OCI-LY3 (cell line): ENCODE data around the gene TRDN.
"Not testable (repeated sequence)": the region's sequence is repeated elsewhere in the genome, so short reads cannot be mapped to it uniquely, and the experiment has no call there.

Source experiments
- H2AFZ ChIP-seq: fragments of 200-600, 300-600 bp; shearing (Covaris generic); 2 replicates; pipeline ENCODE4 v1.6.0; 2014; ENCODE audit warnings: antibody characterized with exemption, low read depth, low read length
- H3K27ac ChIP-seq: fragments of 200-600, 300-600 bp; sonication (generic); 2 replicates; pipeline ENCODE4 v1.5.1; 2014; ENCODE audit warnings: mild to moderate bottlenecking, low read length, moderate library complexity, mixed read lengths
- H3K27me3 ChIP-seq: fragments of 200-600, 300-600 bp; sonication (generic); 2 replicates; pipeline ENCODE4 v1.6.1; 2014; ENCODE audit warnings: low read depth, low read length, mixed read lengths
- H3K36me3 ChIP-seq: fragments of 200-600, 300-600 bp; sonication (generic); replicated peaks from 2 replicates; pipeline ENCODE3; 2014; ENCODE audit warnings: low read depth, low read length, mixed read lengths
- H3K4me1 ChIP-seq: fragments of 300-600, 200-600 bp; sonication (generic); 2 replicates; pipeline ENCODE4 v1.6.1; 2014; ENCODE audit warnings: low read length, mixed read lengths
- H3K4me2 ChIP-seq: fragments of 200-600, 300-600 bp; sonication (generic); 2 replicates; pipeline ENCODE4 v1.6.1; 2014; ENCODE audit warnings: low read length, mixed read lengths
- H3K4me3 ChIP-seq: fragments of 300-600, 200-600 bp; sonication (generic); 2 replicates; pipeline ENCODE4 v1.5.1; 2014; ENCODE audit warnings: antibody characterized with exemption, mild to moderate bottlenecking, low read length, moderate library complexity
- H3K79me2 ChIP-seq: fragments of 300-600, 200-600 bp; shearing (Covaris generic); 2 replicates; pipeline ENCODE4 v1.6.1; 2014; ENCODE audit warnings: mild to moderate bottlenecking, low read length, mixed read lengths
- H3K9ac ChIP-seq: fragments of 300-600, 200-600 bp; shearing (Covaris generic); 2 replicates; pipeline ENCODE4 v1.6.0; 2014; ENCODE audit warnings: mild to moderate bottlenecking, low read length, moderate library complexity
- H3K9me3 ChIP-seq: fragments of 200-600, 300-600 bp; shearing (Covaris generic); 2 replicates; pipeline ENCODE4 v1.6.1; 2014; ENCODE audit warnings: low read length, mixed read lengths; ENCODE audit not compliant: insufficient read depth
- H4K20me1 ChIP-seq: fragments of 200-600, 300-600 bp; sonication (generic); 2 replicates; pipeline ENCODE4 v1.6.1; 2016; ENCODE audit warnings: low read length, mixed read lengths; ENCODE audit not compliant: insufficient read depth
- CTCF ChIP-seq: fragments of 200-600, 300-600 bp; sonication (generic); IDR thresholded peaks from 2 replicates; pipeline ENCODE4 v1.5.1; 2014; ENCODE audit warnings: antibody characterized with exemption, low read length, low read depth
- EZH2phosphoT487 ChIP-seq: fragments of 200-600 bp; shearing (Covaris generic); IDR thresholded peaks from 2 replicates; pipeline ENCODE4 v1.6.1; 2018; ENCODE audit warnings: antibody characterized with exemption, mixed run types, low read depth

TRDN gene

GRCh38 chr6:123462152-123462551 is 174.6 kb downstream of the TRDN start:
- Histone ChIP-seq H3K4me3 (no peak overlapping the region), H3K9me3 (no peaks in the 10 kb centered on the region), H4K20me1 (no peaks in the 10 kb centered on the region), H3K36me3 (no peaks in the 10 kb centered on the region), H3K27ac (no peak overlapping the region), H3K27me3 (no peaks in the 10 kb centered on the region), H3K9ac (no peak overlapping the region), H3K4me1 (no peaks in the 10 kb centered on the region), H2AFZ (no peak overlapping the region), H3K4me2 (no peak overlapping the region), H3K79me2 (no peaks in the 10 kb centered on the region)
- TF ChIP-seq CTCF (no peak), EZH2phosphoT487 (no peak)

GRCh38 chr6:123458218-123458617 is 178.5 kb downstream of the TRDN start:
- H3K4me1 ChIP-seq = no peaks in the 10 kb centered on the region
- H4K20me1 ChIP-seq = no peaks in the 10 kb centered on the region
- no peaks in the 10 kb centered on the region for H3K36me3 ChIP-seq
- no peak overlapping the region for H3K27ac ChIP-seq
- H3K9me3 ChIP-seq = no peaks in the 10 kb centered on the region
- no peak overlapping the region for H3K4me3 ChIP-seq
- H3K27me3 ChIP-seq = no peaks in the 10 kb centered on the region
- H3K4me2 ChIP-seq = no peak overlapping the region
- TF ChIP-seq EZH2phosphoT487 (no peak), CTCF (no peak)
- no peak overlapping the region for H2AFZ ChIP-seq
- H3K9ac ChIP-seq = no peak overlapping the region
- H3K79me2 ChIP-seq = no peaks in the 10 kb centered on the region

GRCh38 chr6:123456836-123457235 is 179.9 kb downstream of the TRDN start:
- Histone ChIP-seq H3K4me3 (no peak overlapping the region), H3K27me3 (no peaks in the 10 kb centered on the region), H3K4me2 (no peak overlapping the region), H4K20me1 (no peaks in the 10 kb centered on the region), H3K36me3 (no peaks in the 10 kb centered on the region), H3K4me1 (no peaks in the 10 kb centered on the region), H3K9ac (no peak overlapping the region), H3K9me3 (no peaks in the 10 kb centered on the region), H3K79me2 (no peaks in the 10 kb centered on the region), H3K27ac (no peak overlapping the region), H2AFZ (no peak overlapping the region)
- no peak for TF ChIP-seq CTCF
- no peak for TF ChIP-seq EZH2phosphoT487

- Histone ChIP-seq H3K27ac (no peak overlapping the region), H2AFZ (no peak overlapping the region), H3K9ac (no peak overlapping the region), H4K20me1 (no peaks in the 10 kb centered on the region), H3K4me1 (no peaks in the 10 kb centered on the region), H3K36me3 (no peaks in the 10 kb centered on the region), H3K9me3 (no peaks in the 10 kb centered on the region), H3K27me3 (no peaks in the 10 kb centered on the region), H3K4me2 (no peak overlapping the region), H3K79me2 (no peaks in the 10 kb centered on the region), H3K4me3 (no peak overlapping the region)
- no peak for TF ChIP-seq CTCF
- TF ChIP-seq EZH2phosphoT487 = no peak
Measured at GRCh38 chr6:123454448-123454847, 182.3 kb downstream of the TRDN start.

- H3K4me1 ChIP-seq, H3K9ac ChIP-seq, H3K9me3 ChIP-seq, H3K4me2 ChIP-seq, H2AFZ ChIP-seq, H3K36me3 ChIP-seq, H3K27me3 ChIP-seq, H3K4me3 ChIP-seq, H3K27ac ChIP-seq, H3K79me2 ChIP-seq, H4K20me1 ChIP-seq: not testable (repeated sequence)
Measured at GRCh38 chr6:123453071-123453470, 183.7 kb downstream of the TRDN start.
